ENCODE data around the gene BCKDK.

GRCh38 chr16:31078597-31079341 lies 29.4 kb upstream of the BCKDK start:
- TF ChIP-seq CTCF (IDR thresholded peaks at IDR 0.05) (no peak), POLR2A (IDR thresholded peaks at IDR 0.05) (no peak)

Data from esophagus squamous epithelium (tissue), 4 donors.